Measurements from ENCODE around the gene AUTS2.
A peak's percentile ranks its signal among the peaks of the same experiment; 100 is the strongest.

AUTS2 gene

GRCh38 chr7:69790977-69791724, 192.9 kb downstream of the AUTS2 start:
- peak in 1 of 14 donors; percentile 42 for DNase-seq

- no peak for DNase-seq
Observed at GRCh38 chr7:69791739-69792138, 193.5 kb downstream of the AUTS2 start.

- no peak for DNase-seq
Observed at GRCh38 chr7:69795932-69796331, 197.7 kb downstream of the AUTS2 start.

GRCh38 chr7:69796416-69796815, 198.1 kb downstream of the AUTS2 start:
- DNase-seq: no peak

GRCh38 chr7:69799048-69799697, 200.9 kb downstream of the AUTS2 start:
- DNase-seq: no peak

- no peak for DNase-seq
Observed at GRCh38 chr7:69799990-69800389, 201.7 kb downstream of the AUTS2 start.

- no peak for DNase-seq
Observed at GRCh38 chr7:69800495-69800894, 202.2 kb downstream of the AUTS2 start.

GRCh38 chr7:69801729-69802682, 203.7 kb downstream of the AUTS2 start:
- no peak for DNase-seq

GRCh38 chr7:69803699-69804516, 205.6 kb downstream of the AUTS2 start:
- no peak for DNase-seq

GRCh38 chr7:69804962-69805361, 206.7 kb downstream of the AUTS2 start:
- no peak for DNase-seq

GRCh38 chr7:69808391-69808790, 210.1 kb downstream of the AUTS2 start:
- DNase-seq: no peak

GRCh38 chr7:69811476-69812308, 213.4 kb downstream of the AUTS2 start:
- no peak for DNase-seq

- no peak for DNase-seq
Observed at GRCh38 chr7:69812756-69813155, 214.5 kb downstream of the AUTS2 start.

GRCh38 chr7:69813637-69814240, 215.5 kb downstream of the AUTS2 start:
- DNase-seq: peak in 1 of 14 donors; percentile 25

- DNase-seq: peak in 13 of 14 donors; percentile 22 to 83 (median 63)
Observed at GRCh38 chr7:69814421-69814962, 216.2 kb downstream of the AUTS2 start.

- no peak for DNase-seq
Observed at GRCh38 chr7:69816501-69816900, 218.2 kb downstream of the AUTS2 start.

GRCh38 chr7:69817121-69817520, 218.8 kb downstream of the AUTS2 start:
- no peak for DNase-seq

GRCh38 chr7:69817841-69818635, 219.8 kb downstream of the AUTS2 start:
- DNase-seq: no peak

- no peak for DNase-seq
Observed at GRCh38 chr7:69818636-69819332, 220.5 kb downstream of the AUTS2 start.
